ENCODE measurements around the gene TBCK. TPM values are rescaled to one million over a fixed set of nuclear protein-coding genes. Genes with fewer than 3 reads are reported as not detected.

Gene TBCK
- total RNA-seq, 1 experiment from 2014 or later, result 7.6 TPM

- Histone ChIP-seq H3K36me3 (ENCODE audit: low read depth, low read length) (no peaks in the 10 kb centered on the region; the same call in 1 of the 2 replicates), H4K20me1 (ENCODE audit: low read length) (no peaks in the 10 kb centered on the region), H2AFZ (ENCODE audit: low read length) (no peak overlapping the region), H3K9ac (ENCODE audit: low read length) (no peak overlapping the region), H3K4me2 (ENCODE audit: low read length) (no peak overlapping the region), H3K4me3 (ENCODE audit: low read length) (no peak overlapping the region), H3F3A (ENCODE audit: low read length, unreplicated experiment) (no peaks in the 10 kb centered on the region), H3K4me1 (ENCODE audit: insufficient read depth, low read length) (no peaks in the 10 kb centered on the region), H3K27me3 (ENCODE audit: low read length) (no peaks in the 10 kb centered on the region), H3K9me3 (ENCODE audit: low read length) (no peaks in the 10 kb centered on the region), H3K27ac (ENCODE audit: low read length) (no peak overlapping the region), H3K79me2 (ENCODE audit: low read length) (no peaks in the 10 kb centered on the region), H3K9me2 (replicated peaks; ENCODE audit: low read length) (no peaks in the 10 kb centered on the region)
- TF ChIP-seq, protein P1, sequence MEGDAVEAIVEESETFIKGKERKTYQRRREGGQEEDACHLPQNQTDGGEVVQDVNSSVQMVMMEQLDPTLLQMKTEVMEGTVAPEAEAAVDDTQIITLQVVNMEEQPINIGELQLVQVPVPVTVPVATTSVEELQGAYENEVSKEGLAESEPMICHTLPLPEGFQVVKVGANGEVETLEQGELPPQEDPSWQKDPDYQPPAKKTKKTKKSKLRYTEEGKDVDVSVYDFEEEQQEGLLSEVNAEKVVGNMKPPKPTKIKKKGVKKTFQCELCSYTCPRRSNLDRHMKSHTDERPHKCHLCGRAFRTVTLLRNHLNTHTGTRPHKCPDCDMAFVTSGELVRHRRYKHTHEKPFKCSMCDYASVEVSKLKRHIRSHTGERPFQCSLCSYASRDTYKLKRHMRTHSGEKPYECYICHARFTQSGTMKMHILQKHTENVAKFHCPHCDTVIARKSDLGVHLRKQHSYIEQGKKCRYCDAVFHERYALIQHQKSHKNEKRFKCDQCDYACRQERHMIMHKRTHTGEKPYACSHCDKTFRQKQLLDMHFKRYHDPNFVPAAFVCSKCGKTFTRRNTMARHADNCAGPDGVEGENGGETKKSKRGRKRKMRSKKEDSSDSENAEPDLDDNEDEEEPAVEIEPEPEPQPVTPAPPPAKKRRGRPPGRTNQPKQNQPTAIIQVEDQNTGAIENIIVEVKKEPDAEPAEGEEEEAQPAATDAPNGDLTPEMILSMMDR (conservative IDR thresholded peaks at IDR 0.05; ENCODE audit: low read depth, low read length), result no peak
- TF ChIP-seq EZH2phosphoT487 (IDR thresholded peaks at IDR 0.05; ENCODE audit: borderline replicate concordance, low read length) (no peak), EZH2 (IDR thresholded peaks at IDR 0.05; ENCODE audit: low read length, unreplicated experiment) (no peak)
- DNase-seq (no peak), ATAC-seq (no peak)
- CTCF ChIA-PET, result no interaction called here
- POLR2A ChIA-PET (ENCODE audit: unreplicated experiment), result no interaction called here
- intact Hi-C loops (cut with micrococcal nuclease), result no loop called here
- no TSS peak for BruUV-seq (replicated peaks)
Observed at GRCh38 chr4:106149911-106150310, 166.1 kb downstream of the TBCK start.

- no TSS peak for BruUV-seq (replicated peaks)
- no peaks in the 10 kb centered on the region for H3K79me2 ChIP-seq (ENCODE audit: low read length)
- ATAC-seq, result no peak
- ChIA-PET CTCF (no interaction called here), POLR2A (ENCODE audit: unreplicated experiment) (no interaction called here)
- H3K4me2 ChIP-seq (ENCODE audit: low read length), result no peak overlapping the region
- H3K27me3 ChIP-seq (ENCODE audit: low read length), result no peaks in the 10 kb centered on the region
- H3K4me3 ChIP-seq (ENCODE audit: low read length), result no peak overlapping the region
- no peaks in the 10 kb centered on the region for H3K4me1 ChIP-seq (ENCODE audit: insufficient read depth, low read length)
- H3K9ac ChIP-seq (ENCODE audit: low read length), result no peak overlapping the region
- no peak overlapping the region for H2AFZ ChIP-seq (ENCODE audit: low read length)
- H4K20me1 ChIP-seq (ENCODE audit: low read length), result no peaks in the 10 kb centered on the region
- H3K27ac ChIP-seq (ENCODE audit: low read length), result no peak overlapping the region
- TF ChIP-seq, protein P1 (conservative IDR thresholded peaks at IDR 0.05; ENCODE audit: low read depth, low read length), result no peak
- TF ChIP-seq EZH2phosphoT487 (IDR thresholded peaks at IDR 0.05; ENCODE audit: borderline replicate concordance, low read length) (no peak), EZH2 (IDR thresholded peaks at IDR 0.05; ENCODE audit: low read length, unreplicated experiment) (no peak)
- no peaks in the 10 kb centered on the region for H3F3A ChIP-seq (ENCODE audit: low read length, unreplicated experiment)
- H3K9me2 ChIP-seq (replicated peaks; ENCODE audit: low read length), result no peaks in the 10 kb centered on the region
- intact Hi-C loops (cut with micrococcal nuclease), result no loop called here
- no peaks in the 10 kb centered on the region for H3K9me3 ChIP-seq (ENCODE audit: low read length)
- DNase-seq, result no peak
- H3K36me3 ChIP-seq (ENCODE audit: low read depth, low read length), result no peaks in the 10 kb centered on the region; the same call in 1 of the 2 replicates
Observed at GRCh38 chr4:106149026-106149425, 167.0 kb downstream of the TBCK start.

- H2AFZ ChIP-seq (ENCODE audit: low read length), result no peak overlapping the region
- ChIA-PET POLR2A (ENCODE audit: unreplicated experiment) (no interaction called here), CTCF (no interaction called here)
- DNase-seq (no peak), ATAC-seq (no peak)
- no TSS peak for BruUV-seq (replicated peaks)
- intact Hi-C loops (cut with micrococcal nuclease), result no loop called here
- no peaks in the 10 kb centered on the region for H3K9me2 ChIP-seq (replicated peaks; ENCODE audit: low read length)
- no peaks in the 10 kb centered on the region for H3F3A ChIP-seq (ENCODE audit: low read length, unreplicated experiment)
- no peak overlapping the region for H3K4me3 ChIP-seq (ENCODE audit: low read length)
- H3K9ac ChIP-seq (ENCODE audit: low read length), result no peak overlapping the region
- no peaks in the 10 kb centered on the region for H3K36me3 ChIP-seq (ENCODE audit: low read depth, low read length)
- H3K4me1 ChIP-seq (ENCODE audit: insufficient read depth, low read length), result no peaks in the 10 kb centered on the region
- H3K27me3 ChIP-seq (ENCODE audit: low read length), result no peaks in the 10 kb centered on the region
- H3K9me3 ChIP-seq (ENCODE audit: low read length), result no peaks in the 10 kb centered on the region
- no peaks in the 10 kb centered on the region for H3K79me2 ChIP-seq (ENCODE audit: low read length)
- H4K20me1 ChIP-seq (ENCODE audit: low read length), result no peaks in the 10 kb centered on the region
- no peak overlapping the region for H3K4me2 ChIP-seq (ENCODE audit: low read length)
- H3K27ac ChIP-seq (ENCODE audit: low read length), result no peak overlapping the region
- TF ChIP-seq, protein P1 (conservative IDR thresholded peaks at IDR 0.05; ENCODE audit: low read depth, low read length), result no peak
- TF ChIP-seq EZH2phosphoT487 (IDR thresholded peaks at IDR 0.05; ENCODE audit: borderline replicate concordance, low read length) (no peak), EZH2 (IDR thresholded peaks at IDR 0.05; ENCODE audit: low read length, unreplicated experiment) (no peak)
Observed at GRCh38 chr4:106142616-106143127, 173.3 kb downstream of the TBCK start.

Measured in PC-3 (cell line).